HCT116 (cell line): ENCODE results near the gene MICOS13. TPM values are rescaled to one million over a fixed set of nuclear protein-coding genes. Genes with fewer than 3 reads are reported as not detected.

Experiments
- ATAC-seq: fragments of 200-7000 bp; cut with Tn5 transposase; 2 replicates; pipeline ENCODE4 v1.9.1; 2020; ENCODE audit warnings: mild to moderate bottlenecking, moderate library complexity
- BruUV-seq: library from RNA; stranded (reverse); fragments of 400-500 nt; replicated peaks from 2 replicates; lab custom pipeline; 2021; lab: Mats Ljungman, UMichigan
- CTCF ChIA-PET: fragments of 300-600 bp; sonication (Branson Sonifier 250); formaldehyde crosslinking; loops from one replicate; lab custom pipeline; 2021; ENCODE audit warnings: antibody characterized with exemption; lab: Charles Lee
- POLR2A ChIA-PET: fragments of 300-600, 350-600 bp; sonication (Branson Sonifier 250); formaldehyde crosslinking; loops from one replicate; lab custom pipeline; 2021; ENCODE audit warnings: antibody characterized with exemption; lab: Charles Lee
- RAD21 ChIA-PET, 2 experiments: fragments of 300-600 bp; sonication (Branson Sonifier 250); formaldehyde crosslinking; loops; one replicate each; lab custom pipeline; 2023; ENCODE audit warnings: low total read pairs in 2 of 2; ENCODE audit not compliant: uncharacterized antibody in 2 of 2, unreplicated experiment in 2 of 2, low non-redundant PET in 1 of 2; lab: Charles Lee
- DNase-seq: peaks from one replicate; pipeline ENCODE4 v3.0.0-alpha.2; 2010; ENCODE audit warnings: low read depth, low spot score
- H2AFZ ChIP-seq: fragments of 200-600 bp; shearing (Covaris generic), sonication (generic); 2 replicates; pipeline ENCODE4 v1.6.1; 2017; ENCODE audit warnings: low read depth, mixed run types, mixed read lengths, antibody characterized with exemption, low read length; ENCODE audit not compliant: poor library complexity, severe bottlenecking
- H3K27ac ChIP-seq: 2 replicates; pipeline ENCODE4 v1.5.1; 2012; ENCODE audit warnings: low read depth, low read length
- H3K27me3 ChIP-seq: fragments of 200-600 bp; sonication (generic); 2 replicates; pipeline ENCODE4 v1.6.1; 2016; ENCODE audit warnings: mixed run types, low read length, mixed read lengths; ENCODE audit not compliant: insufficient read depth
- H3K36me3 ChIP-seq, 2 experiments: fragments of 200-500 bp in 1 of 2; fragments of 200-600 bp in 1 of 2; sonication (Bioruptor generic) in 1 of 2; sonication (generic) in 1 of 2; 2 replicates each; pipeline versions ENCODE4 v1.5.1 to v1.6.1; 2014 to 2016; ENCODE audit warnings: low read length in 2 of 2, inconsistent platforms in 1 of 2, mixed read lengths in 1 of 2, mixed run types in 1 of 2; ENCODE audit not compliant: insufficient read depth in 2 of 2, control insufficient read depth in 1 of 2
- H3K4me1 ChIP-seq, 2 experiments: fragments of 200-600 bp in 1 of 2; sonication (generic) in 1 of 2; 2 replicates each; pipeline versions ENCODE4 v1.5.1 to v1.6.1; 2012 to 2017; ENCODE audit warnings: low read length in 2 of 2, inconsistent platforms in 1 of 2, mild to moderate bottlenecking in 1 of 2, mixed read lengths in 1 of 2, mixed run types in 1 of 2, moderate library complexity in 1 of 2; ENCODE audit not compliant: insufficient read depth in 2 of 2, control insufficient read depth in 1 of 2
- H3K4me2 ChIP-seq: fragments of 200-600 bp; sonication (generic); 2 replicates; pipeline ENCODE4 v1.6.1; 2017; ENCODE audit warnings: mixed run types, low read length, mixed read lengths
- H3K4me3 ChIP-seq, 2 experiments: fragments of 200-600 bp in 1 of 2; sonication (generic) in 1 of 2; replicated peaks in 1 of 2; 2 replicates each; pipeline ENCODE4 v1.5.1; 2011 to 2016; ENCODE audit warnings: low read length in 2 of 2, control low read depth in 1 of 2, low read depth in 1 of 2, mild to moderate bottlenecking in 1 of 2, mixed read lengths in 1 of 2, mixed run types in 1 of 2
- H3K79me2 ChIP-seq: fragments of 200-600 bp; sonication (generic); 2 replicates; pipeline ENCODE4 v1.6.1; 2017; ENCODE audit warnings: mild to moderate bottlenecking, mixed run types, low read length, moderate library complexity, mixed read lengths; ENCODE audit not compliant: insufficient read depth
- H3K9ac ChIP-seq: fragments of 200-600 bp; sonication (generic); 2 replicates; pipeline ENCODE4 v1.6.1; 2016; ENCODE audit warnings: low read length, mixed read lengths
- H3K9me2 ChIP-seq: fragments of 200-600 bp; sonication (generic), shearing (Covaris generic); 2 replicates; pipeline ENCODE4 v1.6.1; 2017; ENCODE audit warnings: mixed run types, mild to moderate bottlenecking, moderate library complexity; ENCODE audit not compliant: insufficient read depth
- H3K9me3 ChIP-seq, 2 experiments: fragments of 200-500 bp in 1 of 2; fragments of 200-600 bp in 1 of 2; sonication (Bioruptor generic) in 1 of 2; sonication (generic) in 1 of 2; 2 replicates each; pipeline ENCODE4 v1.6.1; 2014 to 2017; ENCODE audit warnings: low read length in 2 of 2, mixed read lengths in 2 of 2, inconsistent platforms in 1 of 2, low read depth in 1 of 2, mild to moderate bottlenecking in 1 of 2, mixed run types in 1 of 2, moderate library complexity in 1 of 2; ENCODE audit not compliant: control insufficient read depth in 1 of 2, insufficient read depth in 1 of 2
- H4K20me1 ChIP-seq: fragments of 200-600 bp; sonication (generic), shearing (Covaris generic); 2 replicates; pipeline ENCODE4 v1.6.1; 2017; ENCODE audit warnings: mixed run types, mild to moderate bottlenecking, moderate library complexity; ENCODE audit not compliant: insufficient read depth
- CBX3 ChIP-seq: IDR thresholded peaks from 2 replicates; pipeline ENCODE4 v1.6.1; 2012; ENCODE audit warnings: low read depth
- EGR1 ChIP-seq: IDR thresholded peaks from 2 replicates; pipeline ENCODE4 v1.6.1; 2012; ENCODE audit warnings: low read depth
- ELF1 ChIP-seq: IDR thresholded peaks from 2 replicates; pipeline ENCODE4 v1.6.1; 2012; ENCODE audit warnings: low read depth, borderline replicate concordance
- EZH2 ChIP-seq: fragments of 200-600 bp; sonication (generic); IDR thresholded peaks from 2 replicates; pipeline ENCODE4 v1.6.1; 2017; ENCODE audit warnings: antibody characterized with exemption, mixed run types
- EZH2phosphoT487 ChIP-seq: fragments of 200-600 bp; IDR thresholded peaks from 2 replicates; pipeline ENCODE4 v1.6.1; 2018; ENCODE audit warnings: antibody characterized with exemption, borderline replicate concordance
- JUND ChIP-seq: IDR thresholded peaks from 2 replicates; pipeline ENCODE4 v1.6.1; 2012
- POLR2A ChIP-seq: IDR thresholded peaks from 2 replicates; pipeline ENCODE4 v1.7.0; 2011; ENCODE audit warnings: borderline replicate concordance; ENCODE audit not compliant: insufficient read depth, insufficient read length; ENCODE audit errors: extremely low read depth
- SP1 ChIP-seq: IDR thresholded peaks from 2 replicates; pipeline ENCODE4 v1.6.1; 2012; ENCODE audit warnings: low read depth
- TCF7L2 ChIP-seq: IDR thresholded peaks from 2 replicates; pipeline ENCODE4 v1.7.0; 2011; ENCODE audit warnings: borderline replicate concordance, inconsistent platforms; ENCODE audit not compliant: insufficient read depth, insufficient read length; ENCODE audit errors: extremely low read depth
- YY1 ChIP-seq: IDR thresholded peaks from 2 replicates; pipeline ENCODE4 v1.6.1; 2011; ENCODE audit warnings: low read length, low read depth, moderate library complexity, mild to moderate bottlenecking; ENCODE audit not compliant: insufficient replicate concordance; ENCODE audit errors: extremely low read depth
- ZFX ChIP-seq: fragments of 450-650 bp; IDR thresholded peaks from 2 replicates; pipeline ENCODE4 v1.6.1; 2017
- ZNF274 ChIP-seq: fragments of 200-500 bp; sonication (Bioruptor generic); IDR thresholded peaks from 2 replicates; pipeline ENCODE4 v1.6.1; 2014; ENCODE audit warnings: mild to moderate bottlenecking, low read depth, low read length, inconsistent platforms
- intact Hi-C: fragments of 100-400 bp; cut with micrococcal nuclease; formaldehyde crosslinking; loops from 2 replicates; pipeline ENCODE4 v1.10.0; 2022
- total RNA-seq: library from RNA; stranded (reverse); gene quantifications from one replicate; pipeline ENCODE4 v1.2.1, GENCODE V29; 2021; ENCODE audit not compliant: unreplicated experiment
- TF ChIP-seq, protein P1 (sequence below): IDR thresholded peaks from 2 replicates; pipeline ENCODE4 v1.6.1; 2012
- TF ChIP-seq, protein P2 (sequence below): IDR thresholded peaks from 2 replicates; pipeline ENCODE4 v1.6.1; 2012
- TF ChIP-seq, protein P3 (sequence below), 3 experiments: fragments of 200-600 bp in 1 of 3; sonication (generic) in 1 of 3; IDR thresholded peaks in 2 of 3; conservative IDR thresholded peaks in 1 of 3; 2 replicates each; pipeline ENCODE4 v1.5.1; 2012 to 2017; ENCODE audit warnings: low read depth in 2 of 3, low read length in 2 of 3, antibody characterized with exemption in 1 of 3, borderline replicate concordance in 1 of 3, control low read depth in 1 of 3, mild to moderate bottlenecking in 1 of 3, mixed read lengths in 1 of 3, mixed run types in 1 of 3, moderate library complexity in 1 of 3; ENCODE audit not compliant: insufficient read depth in 1 of 3
- TF ChIP-seq, protein P4 (sequence below): IDR thresholded peaks from 2 replicates; pipeline ENCODE4 v1.6.1; 2012; ENCODE audit warnings: low read depth

The MICOS13 gene
- total RNA-seq, 1 experiment from 2014 or later, result 61.6 TPM

DNA sequence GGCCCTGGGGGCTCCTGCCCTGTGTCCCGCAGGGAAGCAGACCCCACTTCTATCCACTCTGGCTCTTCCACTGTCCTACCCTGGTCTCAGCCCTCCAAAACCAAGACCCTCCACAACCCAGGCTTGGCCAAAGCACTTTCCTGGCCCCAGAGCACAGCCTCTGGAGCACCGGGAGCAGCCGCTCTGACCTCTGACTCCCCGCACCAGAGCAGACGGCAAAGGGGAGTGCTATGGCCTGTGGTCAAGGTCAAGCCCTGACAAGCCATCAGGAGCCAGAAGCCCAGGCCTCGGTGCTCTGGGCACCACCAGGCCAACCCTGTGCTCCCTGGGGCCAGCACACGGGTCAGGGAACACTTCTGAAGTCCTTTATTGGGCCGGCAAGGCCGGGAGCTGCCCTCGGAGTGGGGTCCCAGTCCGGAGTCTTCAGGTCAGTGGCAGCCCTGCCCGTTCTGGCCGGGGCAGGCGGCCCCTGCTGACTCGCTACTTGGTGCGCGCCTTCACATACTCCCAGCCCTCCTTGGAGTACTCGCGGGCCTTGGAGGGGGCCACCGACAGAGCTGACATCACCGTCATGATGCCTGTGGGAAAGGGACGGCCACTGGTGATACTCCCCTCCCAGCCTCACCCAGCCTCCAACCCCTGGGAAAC, 2.1 kb downstream of the MICOS13 start (continued):
- TF ChIP-seq, protein P1, sequence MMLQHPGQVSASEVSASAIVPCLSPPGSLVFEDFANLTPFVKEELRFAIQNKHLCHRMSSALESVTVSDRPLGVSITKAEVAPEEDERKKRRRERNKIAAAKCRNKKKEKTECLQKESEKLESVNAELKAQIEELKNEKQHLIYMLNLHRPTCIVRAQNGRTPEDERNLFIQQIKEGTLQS, result no peak
- TF ChIP-seq, protein P2, sequence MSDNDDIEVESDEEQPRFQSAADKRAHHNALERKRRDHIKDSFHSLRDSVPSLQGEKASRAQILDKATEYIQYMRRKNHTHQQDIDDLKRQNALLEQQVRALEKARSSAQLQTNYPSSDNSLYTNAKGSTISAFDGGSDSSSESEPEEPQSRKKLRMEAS, result no peak
- TF ChIP-seq POLR2A, result no peak
- TF ChIP-seq ZFX, result no peak
- TF ChIP-seq, protein P3, sequence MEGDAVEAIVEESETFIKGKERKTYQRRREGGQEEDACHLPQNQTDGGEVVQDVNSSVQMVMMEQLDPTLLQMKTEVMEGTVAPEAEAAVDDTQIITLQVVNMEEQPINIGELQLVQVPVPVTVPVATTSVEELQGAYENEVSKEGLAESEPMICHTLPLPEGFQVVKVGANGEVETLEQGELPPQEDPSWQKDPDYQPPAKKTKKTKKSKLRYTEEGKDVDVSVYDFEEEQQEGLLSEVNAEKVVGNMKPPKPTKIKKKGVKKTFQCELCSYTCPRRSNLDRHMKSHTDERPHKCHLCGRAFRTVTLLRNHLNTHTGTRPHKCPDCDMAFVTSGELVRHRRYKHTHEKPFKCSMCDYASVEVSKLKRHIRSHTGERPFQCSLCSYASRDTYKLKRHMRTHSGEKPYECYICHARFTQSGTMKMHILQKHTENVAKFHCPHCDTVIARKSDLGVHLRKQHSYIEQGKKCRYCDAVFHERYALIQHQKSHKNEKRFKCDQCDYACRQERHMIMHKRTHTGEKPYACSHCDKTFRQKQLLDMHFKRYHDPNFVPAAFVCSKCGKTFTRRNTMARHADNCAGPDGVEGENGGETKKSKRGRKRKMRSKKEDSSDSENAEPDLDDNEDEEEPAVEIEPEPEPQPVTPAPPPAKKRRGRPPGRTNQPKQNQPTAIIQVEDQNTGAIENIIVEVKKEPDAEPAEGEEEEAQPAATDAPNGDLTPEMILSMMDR (IDR thresholded peaks at IDR 0.05 in 2 of 3, conservative IDR thresholded peaks at IDR 0.05 in 1 of 3; ENCODE audit: borderline replicate concordance in 1 of 3, insufficient read depth in 1 of 3, low read depth in 2 of 3, low read length in 2 of 3), result no peak

DNA sequence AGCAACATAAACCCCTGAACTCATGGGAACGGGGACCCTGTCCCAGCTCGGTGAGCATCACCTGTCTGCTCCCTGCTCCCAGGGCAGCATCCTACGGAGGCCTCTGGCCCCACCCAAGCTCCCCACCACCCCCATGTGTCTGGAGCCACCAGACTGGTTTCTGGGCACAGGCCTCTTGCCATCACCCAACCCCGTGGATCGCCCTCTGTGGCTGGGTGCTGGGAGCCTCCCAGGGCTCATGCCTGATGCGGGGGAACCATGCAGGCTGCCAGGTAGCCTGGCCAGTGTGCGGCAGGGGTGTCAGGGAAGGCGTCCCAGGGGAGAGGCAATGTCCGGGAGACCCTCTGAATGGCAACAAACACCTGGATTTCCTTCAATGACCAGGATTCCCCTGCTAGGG, 2.7 kb downstream of the MICOS13 start:
- POLR2A ChIA-PET, result no interaction called here
- H3K4me3 ChIP-seq, result no peak overlapping the region
- H3K9ac ChIP-seq, result no peak overlapping the region
- H3K9me3 ChIP-seq, result no peaks in the 10 kb centered on the region
- no peak for DNase-seq
- H3K79me2 ChIP-seq, result peaks cover 12% of the 10 kb centered on the region
- no TSS peak for BruUV-seq
- no peak overlapping the region for H2AFZ ChIP-seq
- intact Hi-C loops, result no loop called here
- no peaks in the 10 kb centered on the region for H3K27me3 ChIP-seq
- RAD21 ChIA-PET, result interaction anchor here in 1 of 2 experiments (0.8 kb wide), 1 partner anchor 14 kb away, joined by 3 read pairs; no protein-coding TSS in a partner anchor
- no peaks in the 10 kb centered on the region for H3K9me2 ChIP-seq
- no peaks in the 10 kb centered on the region for H3K36me3 ChIP-seq
- no peak for ATAC-seq
- H3K4me2 ChIP-seq, result no peak overlapping the region
- no peaks in the 10 kb centered on the region for H4K20me1 ChIP-seq
- CTCF ChIA-PET, result interaction anchor here (1.0 kb wide), 1 partner anchor 12 kb away, joined by 3 read pairs; no protein-coding TSS in a partner anchor
- H3K27ac ChIP-seq, result no peak overlapping the region
- peaks cover 5 to 17% of the 10 kb centered on the region in 2 experiments; a peak in 2 of 4 replicates for H3K4me1 ChIP-seq
- TF ChIP-seq ZNF274, result no peak
- no peak for TF ChIP-seq JUND
- TF ChIP-seq SP1, result no peak
- no peak for TF ChIP-seq EZH2phosphoT487
- TF ChIP-seq EZH2, result no peak
- no peak for TF ChIP-seq CBX3
- no peak for TF ChIP-seq POLR2A
- no peak for TF ChIP-seq EGR1
- TF ChIP-seq, protein P3 (IDR thresholded peaks at IDR 0.05 in 2 of 3, conservative IDR thresholded peaks at IDR 0.05 in 1 of 3; ENCODE audit: borderline replicate concordance in 1 of 3, insufficient read depth in 1 of 3, low read depth in 2 of 3, low read length in 2 of 3), result no peak
- no peak for TF ChIP-seq TCF7L2
- no peak for TF ChIP-seq ELF1
- TF ChIP-seq, protein P4, sequence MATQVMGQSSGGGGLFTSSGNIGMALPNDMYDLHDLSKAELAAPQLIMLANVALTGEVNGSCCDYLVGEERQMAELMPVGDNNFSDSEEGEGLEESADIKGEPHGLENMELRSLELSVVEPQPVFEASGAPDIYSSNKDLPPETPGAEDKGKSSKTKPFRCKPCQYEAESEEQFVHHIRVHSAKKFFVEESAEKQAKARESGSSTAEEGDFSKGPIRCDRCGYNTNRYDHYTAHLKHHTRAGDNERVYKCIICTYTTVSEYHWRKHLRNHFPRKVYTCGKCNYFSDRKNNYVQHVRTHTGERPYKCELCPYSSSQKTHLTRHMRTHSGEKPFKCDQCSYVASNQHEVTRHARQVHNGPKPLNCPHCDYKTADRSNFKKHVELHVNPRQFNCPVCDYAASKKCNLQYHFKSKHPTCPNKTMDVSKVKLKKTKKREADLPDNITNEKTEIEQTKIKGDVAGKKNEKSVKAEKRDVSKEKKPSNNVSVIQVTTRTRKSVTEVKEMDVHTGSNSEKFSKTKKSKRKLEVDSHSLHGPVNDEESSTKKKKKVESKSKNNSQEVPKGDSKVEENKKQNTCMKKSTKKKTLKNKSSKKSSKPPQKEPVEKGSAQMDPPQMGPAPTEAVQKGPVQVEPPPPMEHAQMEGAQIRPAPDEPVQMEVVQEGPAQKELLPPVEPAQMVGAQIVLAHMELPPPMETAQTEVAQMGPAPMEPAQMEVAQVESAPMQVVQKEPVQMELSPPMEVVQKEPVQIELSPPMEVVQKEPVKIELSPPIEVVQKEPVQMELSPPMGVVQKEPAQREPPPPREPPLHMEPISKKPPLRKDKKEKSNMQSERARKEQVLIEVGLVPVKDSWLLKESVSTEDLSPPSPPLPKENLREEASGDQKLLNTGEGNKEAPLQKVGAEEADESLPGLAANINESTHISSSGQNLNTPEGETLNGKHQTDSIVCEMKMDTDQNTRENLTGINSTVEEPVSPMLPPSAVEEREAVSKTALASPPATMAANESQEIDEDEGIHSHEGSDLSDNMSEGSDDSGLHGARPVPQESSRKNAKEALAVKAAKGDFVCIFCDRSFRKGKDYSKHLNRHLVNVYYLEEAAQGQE, result no peak
- TF ChIP-seq YY1, result no peak
